ENCODE measurements around the gene TBC1D8.

GRCh38 chr2:101140237-101140636, 10.9 kb downstream of the TBC1D8 start:
- TF ChIP-seq CTCF (IDR thresholded peaks at IDR 0.05) (no peak), ZFX (IDR thresholded peaks at IDR 0.05; ENCODE audit: borderline replicate concordance) (no peak)
